Body of pancreas (tissue), 4 donors: Measurements from ENCODE around the gene DAP. TPM values are rescaled to one million over a fixed set of nuclear protein-coding genes. Genes with fewer than 3 reads are reported as not detected.

Experiments
- ATAC-seq: fragments of 150-250 bp; one replicate; pipeline ENCODE4 v1.9.1; 2016
- DNase-seq, 4 donors: peaks; one replicate each; pipeline ENCODE4 v3.0.0-alpha.2; 2019
- H3K27ac ChIP-seq, 4 donors: fragments of 200-600 bp; sonication (generic); 1 replicate in 3 of 4; 2 replicates in 1 of 4; pipeline versions ENCODE4 v1.5.1 to v1.6.1; 2016 to 2019; ENCODE audit warnings: mild to moderate bottlenecking in 1 of 4, mixed read lengths in 1 of 4, moderate library complexity in 1 of 4
- H3K27me3 ChIP-seq, 2 donors: fragments of 200-600 bp; sonication (generic); one replicate each; pipeline ENCODE4 v1.6.0; 2016; ENCODE audit warnings: mild to moderate bottlenecking in 1 of 2
- H3K36me3 ChIP-seq, 2 donors: fragments of 200-600 bp; sonication (generic); replicated peaks in 1 of 2; 2 replicates each; pipeline ENCODE4 v1.5.1; 2016; ENCODE audit warnings: low read depth in 2 of 2; ENCODE audit not compliant: insufficient read depth in 1 of 2
- H3K4me1 ChIP-seq: fragments of 200-600 bp; sonication (generic); one replicate; pipeline ENCODE4 v1.6.0; 2016
- H3K4me3 ChIP-seq, 2 donors: fragments of 200-600 bp; sonication (generic); 1 replicate in 1 of 2; 2 replicates in 1 of 2; pipeline ENCODE4 v1.5.1; 2016 to 2019
- H3K9me3 ChIP-seq, 3 donors: fragments of 200-600 bp; sonication (generic); 1 replicate in 2 of 3; 2 replicates in 1 of 3; pipeline ENCODE4 v1.5.1; 2016
- POLR2A ChIP-seq, 3 donors: fragments of 450-650 bp; IDR thresholded peaks; one replicate each; pipeline ENCODE4 v1.6.1; 2016; ENCODE audit warnings: antibody characterized with exemption in 3 of 3, mild to moderate bottlenecking in 2 of 3
- WGBS, 2 donors: methylation state at CpG; one replicate each; pipeline ENCODE4 v1.1.5; 2017; 5-methylcytosine and 5-hydroxymethylcytosine counted together
- intact Hi-C: fragments of 100-400 bp; cut with DNase I; formaldehyde crosslinking; loops from one replicate; pipeline ENCODE4 v1.15.1; 2023
- total RNA-seq, 2 donors: library from RNA; depleted of rRNA; stranded (reverse); fragments of >200 nt; gene quantifications; one replicate each; pipeline ENCODE4 v1.1.0, GENCODE V29; 2016
- TF ChIP-seq, protein P1 (sequence below), 7 experiments: fragments of 450-650 bp in 4 of 7; fragments of 200-600 bp in 3 of 7; sonication (generic) in 3 of 7; IDR thresholded peaks; one replicate each; pipeline ENCODE4 v1.5.1; 2016 to 2019; ENCODE audit warnings: antibody characterized with exemption in 7 of 7

Gene DAP
- total RNA-seq, 2 donors from 2014 or later: 93.6 to 112 TPM

DNA sequence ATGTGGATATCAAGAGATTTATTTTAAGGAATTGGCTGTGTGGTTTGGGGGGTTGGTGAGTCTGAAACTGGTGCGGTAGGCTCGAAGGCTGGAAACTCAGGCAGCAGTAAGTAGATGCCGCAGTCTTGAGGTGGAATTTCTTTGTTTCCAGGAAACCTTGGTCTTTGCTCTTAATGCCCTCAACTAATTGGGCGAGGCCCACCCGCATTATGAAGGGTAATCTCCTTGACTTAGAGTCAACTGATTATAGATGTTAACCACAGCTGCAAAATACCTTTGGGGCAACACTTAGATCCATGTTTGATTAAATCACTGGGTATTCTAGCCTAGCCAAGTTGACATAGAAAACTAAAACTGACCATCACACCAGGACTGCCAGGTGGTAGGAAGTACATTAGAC, 113.4 kb downstream of the DAP start:
- no peak overlapping the region for H3K4me3 ChIP-seq
- no peak for DNase-seq
- no peaks in the 10 kb centered on the region for H3K27me3 ChIP-seq
- H3K4me1 ChIP-seq: no peaks in the 10 kb centered on the region
- 90 to 92% methylated on average over 5 of the region's 5 CpGs for WGBS, 2 donors
- no peak overlapping the region for H3K27ac ChIP-seq
- TF ChIP-seq POLR2A (IDR thresholded peaks at IDR 0.05): no peak
- TF ChIP-seq, protein P1, sequence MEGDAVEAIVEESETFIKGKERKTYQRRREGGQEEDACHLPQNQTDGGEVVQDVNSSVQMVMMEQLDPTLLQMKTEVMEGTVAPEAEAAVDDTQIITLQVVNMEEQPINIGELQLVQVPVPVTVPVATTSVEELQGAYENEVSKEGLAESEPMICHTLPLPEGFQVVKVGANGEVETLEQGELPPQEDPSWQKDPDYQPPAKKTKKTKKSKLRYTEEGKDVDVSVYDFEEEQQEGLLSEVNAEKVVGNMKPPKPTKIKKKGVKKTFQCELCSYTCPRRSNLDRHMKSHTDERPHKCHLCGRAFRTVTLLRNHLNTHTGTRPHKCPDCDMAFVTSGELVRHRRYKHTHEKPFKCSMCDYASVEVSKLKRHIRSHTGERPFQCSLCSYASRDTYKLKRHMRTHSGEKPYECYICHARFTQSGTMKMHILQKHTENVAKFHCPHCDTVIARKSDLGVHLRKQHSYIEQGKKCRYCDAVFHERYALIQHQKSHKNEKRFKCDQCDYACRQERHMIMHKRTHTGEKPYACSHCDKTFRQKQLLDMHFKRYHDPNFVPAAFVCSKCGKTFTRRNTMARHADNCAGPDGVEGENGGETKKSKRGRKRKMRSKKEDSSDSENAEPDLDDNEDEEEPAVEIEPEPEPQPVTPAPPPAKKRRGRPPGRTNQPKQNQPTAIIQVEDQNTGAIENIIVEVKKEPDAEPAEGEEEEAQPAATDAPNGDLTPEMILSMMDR (IDR thresholded peaks at IDR 0.05): no peak
- no peaks in the 10 kb centered on the region for H3K36me3 ChIP-seq
- intact Hi-C loops: no loop called here
- no peaks in the 10 kb centered on the region for H3K9me3 ChIP-seq
- no peak for ATAC-seq

DNA sequence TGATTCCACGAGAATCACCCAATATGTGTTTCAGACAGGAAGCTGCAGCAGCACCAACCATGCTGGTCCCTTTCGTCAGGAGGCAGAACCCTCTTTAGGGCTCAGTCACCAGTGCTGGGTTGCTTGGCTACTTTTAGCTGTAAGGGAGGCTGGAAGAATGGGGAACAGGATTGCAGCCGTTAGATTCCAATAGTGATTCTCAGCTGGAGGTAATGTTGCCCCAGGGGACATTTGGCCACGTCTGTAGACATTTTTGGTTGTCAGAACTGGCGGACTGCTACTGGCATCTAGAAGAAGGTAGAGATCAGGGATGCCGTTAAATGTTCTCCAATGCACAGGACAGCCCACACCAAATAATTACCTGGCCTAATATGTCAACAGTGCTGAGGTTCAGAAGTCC, 115.4 kb downstream of the DAP start:
- no peaks in the 10 kb centered on the region for H3K9me3 ChIP-seq
- H3K4me1 ChIP-seq: no peaks in the 10 kb centered on the region
- no peaks in the 10 kb centered on the region for H3K27me3 ChIP-seq
- intact Hi-C loops: no loop called here
- no peaks in the 10 kb centered on the region for H3K36me3 ChIP-seq
- no peak for TF ChIP-seq POLR2A (IDR thresholded peaks at IDR 0.05)
- TF ChIP-seq, protein P1 (IDR thresholded peaks at IDR 0.05): no peak
- no peak overlapping the region for H3K27ac ChIP-seq
- DNase-seq (no peak), ATAC-seq (no peak)
- no peak overlapping the region for H3K4me3 ChIP-seq
- WGBS, 2 donors: 69 to 70% methylated on average over 5 to 6 of the region's 6 CpGs

DNA sequence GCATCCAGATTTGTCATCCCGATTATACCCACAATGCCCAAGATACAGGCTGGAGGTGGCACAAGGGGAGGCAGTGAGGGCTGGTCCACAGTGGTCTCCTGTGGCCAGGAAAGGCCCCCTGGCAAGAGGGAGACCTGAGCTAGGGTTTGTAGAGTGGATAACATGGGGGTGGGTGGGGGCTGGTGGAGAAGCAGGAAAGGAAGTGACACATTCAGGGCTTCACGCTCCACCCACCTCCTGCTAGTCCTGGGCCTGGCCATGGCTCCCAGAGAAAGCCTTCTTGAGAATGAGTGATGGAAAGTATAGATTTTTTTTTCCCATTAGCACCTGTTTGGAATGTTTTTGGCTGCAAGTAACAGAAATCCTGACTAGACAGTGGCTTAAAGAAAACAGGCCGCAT, 115.9 kb downstream of the DAP start:
- WGBS, 2 donors: 90 to 93% methylated on average over 3 of the region's 3 CpGs
- H3K27ac ChIP-seq: no peak overlapping the region
- intact Hi-C loops: no loop called here
- no peak for ATAC-seq
- no peaks in the 10 kb centered on the region for H3K4me1 ChIP-seq
- DNase-seq: no peak
- TF ChIP-seq, protein P1 (IDR thresholded peaks at IDR 0.05): no peak
- no peak for TF ChIP-seq POLR2A (IDR thresholded peaks at IDR 0.05)
- no peaks in the 10 kb centered on the region for H3K27me3 ChIP-seq
- no peak overlapping the region for H3K4me3 ChIP-seq
- no peaks in the 10 kb centered on the region for H3K9me3 ChIP-seq
- H3K36me3 ChIP-seq: no peaks in the 10 kb centered on the region

DNA sequence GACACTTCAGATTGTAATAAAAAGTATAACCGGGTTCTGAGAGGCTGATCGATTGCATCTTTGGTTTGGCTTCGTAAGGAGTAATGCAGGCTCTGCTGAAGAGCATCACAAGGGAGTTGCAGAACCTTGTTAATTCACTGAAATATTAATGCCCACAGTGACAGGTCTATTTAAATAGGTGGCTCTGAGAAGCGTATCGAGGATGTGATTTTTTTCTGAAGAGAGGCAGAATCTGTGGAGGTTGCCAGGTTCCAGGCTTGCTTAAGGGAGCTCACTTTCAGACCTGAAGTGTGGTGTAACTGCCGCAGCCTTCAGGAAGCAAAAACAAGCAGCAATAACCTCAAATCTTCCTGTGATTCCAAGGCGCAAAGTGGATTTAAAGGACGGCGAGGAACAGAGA, 116.8 kb downstream of the DAP start:
- no peak overlapping the region for H3K4me3 ChIP-seq
- ATAC-seq (no peak), DNase-seq (no peak)
- intact Hi-C loops: no loop called here
- H3K36me3 ChIP-seq: no peaks in the 10 kb centered on the region
- no peaks in the 10 kb centered on the region for H3K9me3 ChIP-seq
- no peak for TF ChIP-seq POLR2A (IDR thresholded peaks at IDR 0.05)
- TF ChIP-seq, protein P1 (IDR thresholded peaks at IDR 0.05): no peak
- WGBS, 2 donors: 59 to 61% methylated on average over 9 of the region's 9 CpGs
- no peaks in the 10 kb centered on the region for H3K27me3 ChIP-seq
- H3K4me1 ChIP-seq: no peaks in the 10 kb centered on the region
- no peak overlapping the region for H3K27ac ChIP-seq

DNA sequence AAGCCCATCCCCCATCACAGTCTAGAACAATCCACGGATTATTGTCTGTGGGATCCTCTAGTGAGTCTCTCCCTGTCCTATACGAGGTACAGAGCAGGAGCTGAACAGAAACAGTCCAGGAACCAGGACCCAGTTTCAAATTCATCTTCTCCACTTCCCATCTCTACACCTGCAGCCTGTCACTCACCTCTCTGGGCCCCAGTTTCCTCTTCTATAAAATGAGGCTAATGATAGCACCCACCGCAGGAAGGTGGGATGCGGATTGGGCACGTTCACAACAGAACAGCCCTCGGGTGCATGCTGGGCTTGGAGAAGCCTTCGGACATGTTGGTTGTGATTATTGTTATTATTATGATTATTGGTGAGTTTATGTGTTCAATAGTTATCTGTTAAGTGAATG, 118.7 kb downstream of the DAP start:
- Histone ChIP-seq H3K27ac (no peak overlapping the region), H3K36me3 (no peaks in the 10 kb centered on the region), H3K4me1 (no peaks in the 10 kb centered on the region), H3K4me3 (no peak overlapping the region), H3K9me3 (no peaks in the 10 kb centered on the region), H3K27me3 (no peaks in the 10 kb centered on the region)
- intact Hi-C loops: no loop called here
- WGBS, 2 donors: 51 to 66% methylated on average over 7 of the region's 7 CpGs
- TF ChIP-seq, protein P1 (IDR thresholded peaks at IDR 0.05): no peak
- TF ChIP-seq POLR2A (IDR thresholded peaks at IDR 0.05): no peak
- ATAC-seq: no peak
- DNase-seq: no peak
